Uterus (tissue), 2 donors: ENCODE measurements around the gene IGLL1.
"Not testable (repeated sequence)": the region's sequence is repeated elsewhere in the genome, so short reads cannot be mapped to it uniquely, and the experiment has no call there.

ENCODE experiments used
- POLR2A ChIP-seq, 2 donors: fragments of 450-650 bp; IDR thresholded peaks; one replicate each; pipeline ENCODE4 v1.6.1; 2016; ENCODE audit warnings: antibody characterized with exemption in 2 of 2, mild to moderate bottlenecking in 1 of 2, moderate library complexity in 1 of 2
- TF ChIP-seq, protein P1 (sequence below), 4 experiments: fragments of 200-600 bp in 2 of 4; fragments of 450-650 bp in 2 of 4; sonication (generic) in 2 of 4; IDR thresholded peaks; one replicate each; pipeline ENCODE4 v1.5.1; 2016 to 2019; ENCODE audit warnings: antibody characterized with exemption in 4 of 4, mild to moderate bottlenecking in 2 of 4, moderate library complexity in 1 of 4

DNA sequence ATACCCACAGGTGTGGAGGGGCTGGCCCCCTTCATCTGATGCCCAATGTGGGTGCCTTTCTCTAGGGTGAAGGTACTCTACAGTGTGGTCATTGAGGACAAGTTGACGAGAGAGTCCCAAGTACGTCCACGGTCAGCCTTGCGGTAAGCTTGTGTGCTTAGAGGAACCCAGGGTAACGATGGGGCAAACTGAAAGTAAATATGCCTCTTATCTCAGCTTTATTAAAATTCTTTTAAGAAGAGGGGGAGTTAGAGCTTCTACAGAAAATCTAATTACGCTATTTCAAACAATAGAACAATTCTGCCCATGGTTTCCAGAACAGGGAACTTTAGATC lies 41.4 kb downstream of the IGLL1 start:
- TF ChIP-seq, protein P1, sequence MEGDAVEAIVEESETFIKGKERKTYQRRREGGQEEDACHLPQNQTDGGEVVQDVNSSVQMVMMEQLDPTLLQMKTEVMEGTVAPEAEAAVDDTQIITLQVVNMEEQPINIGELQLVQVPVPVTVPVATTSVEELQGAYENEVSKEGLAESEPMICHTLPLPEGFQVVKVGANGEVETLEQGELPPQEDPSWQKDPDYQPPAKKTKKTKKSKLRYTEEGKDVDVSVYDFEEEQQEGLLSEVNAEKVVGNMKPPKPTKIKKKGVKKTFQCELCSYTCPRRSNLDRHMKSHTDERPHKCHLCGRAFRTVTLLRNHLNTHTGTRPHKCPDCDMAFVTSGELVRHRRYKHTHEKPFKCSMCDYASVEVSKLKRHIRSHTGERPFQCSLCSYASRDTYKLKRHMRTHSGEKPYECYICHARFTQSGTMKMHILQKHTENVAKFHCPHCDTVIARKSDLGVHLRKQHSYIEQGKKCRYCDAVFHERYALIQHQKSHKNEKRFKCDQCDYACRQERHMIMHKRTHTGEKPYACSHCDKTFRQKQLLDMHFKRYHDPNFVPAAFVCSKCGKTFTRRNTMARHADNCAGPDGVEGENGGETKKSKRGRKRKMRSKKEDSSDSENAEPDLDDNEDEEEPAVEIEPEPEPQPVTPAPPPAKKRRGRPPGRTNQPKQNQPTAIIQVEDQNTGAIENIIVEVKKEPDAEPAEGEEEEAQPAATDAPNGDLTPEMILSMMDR (IDR thresholded peaks at IDR 0.05): not testable (repeated sequence)
- not testable (repeated sequence) for TF ChIP-seq POLR2A (IDR thresholded peaks at IDR 0.05)
